Measurements from ENCODE around the gene TBC1D22B. TPM values are rescaled to one million over a fixed set of nuclear protein-coding genes. Genes with fewer than 3 reads are reported as not detected.

TBC1D22B gene
- total and polyA plus RNA-seq, 2 donors (not counting 3 experiments of a cell fraction or from before 2014, with no cell fraction given): 13.1 to 13.6 TPM

DNA sequence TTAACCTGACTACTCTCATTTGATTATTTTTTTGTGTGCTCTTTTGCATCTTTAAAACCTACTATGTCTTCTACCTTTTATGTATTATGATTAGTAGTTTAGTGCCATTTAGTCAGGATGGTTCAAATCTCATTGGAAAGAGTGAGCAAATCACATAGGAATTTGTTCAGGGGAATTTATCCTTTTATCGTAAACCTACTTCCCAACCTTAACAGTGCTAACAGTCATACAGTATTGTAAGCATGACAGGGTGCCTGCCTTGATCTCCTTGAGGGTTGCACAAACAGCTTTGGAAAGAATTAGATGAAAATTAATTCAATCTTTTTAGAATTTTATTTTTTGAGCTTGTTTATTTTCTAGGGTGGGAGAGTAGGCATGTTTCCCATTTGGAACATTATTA lies 114.5 kb downstream of the TBC1D22B start:
- intact Hi-C loops (cut with micrococcal nuclease): loop anchor here (2.0 kb wide), 1 partner anchor 27 kb away; no protein-coding TSS in a partner anchor
- TF ChIP-seq, protein P1, sequence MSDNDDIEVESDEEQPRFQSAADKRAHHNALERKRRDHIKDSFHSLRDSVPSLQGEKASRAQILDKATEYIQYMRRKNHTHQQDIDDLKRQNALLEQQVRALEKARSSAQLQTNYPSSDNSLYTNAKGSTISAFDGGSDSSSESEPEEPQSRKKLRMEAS (IDR thresholded peaks at IDR 0.05; ENCODE audit: insufficient read depth, insufficient read length): no peak
- TF ChIP-seq JUN (IDR thresholded peaks at IDR 0.05; ENCODE audit: borderline replicate concordance, insufficient read depth, insufficient read length, low read depth): no peak
- TF ChIP-seq MYC (IDR thresholded peaks at IDR 0.05; ENCODE audit: low read depth, low read length): no peak
- no peak for TF ChIP-seq CTCF (IDR thresholded peaks at IDR 0.05; ENCODE audit: extremely low read depth in 1 of 2, insufficient read depth in 1 of 2, low read depth in 1 of 2, low read length in 2 of 2)
- TF ChIP-seq GATA2 (IDR thresholded peaks at IDR 0.05; ENCODE audit: insufficient read depth, insufficient read length, low read depth, low read length): no peak
- no peak for TF ChIP-seq POLR2AphosphoS5 (IDR thresholded peaks at IDR 0.05; ENCODE audit: insufficient read depth, low read depth, low read length)
- no peak for TF ChIP-seq EZH2 (IDR thresholded peaks at IDR 0.05; ENCODE audit: borderline replicate concordance, low read depth, low read length, severe bottlenecking)
- no peak for TF ChIP-seq FOS (IDR thresholded peaks at IDR 0.05; ENCODE audit: borderline replicate concordance, insufficient read depth, low read length)
- no peak for TF ChIP-seq POLR2A (IDR thresholded peaks at IDR 0.05; ENCODE audit: low read depth, low read length)
- peaks cover 4% of the 10 kb centered on the region for H3K79me2 ChIP-seq (ENCODE audit: control insufficient read depth, insufficient read depth, low read length)
- no peaks in the 10 kb centered on the region for H3K9me1 ChIP-seq (replicated peaks; ENCODE audit: control insufficient read depth, extremely low read depth, insufficient read depth, low read length)
- no peaks in the 10 kb centered on the region for H3K9me3 ChIP-seq (replicated peaks; ENCODE audit: control insufficient read depth, insufficient read depth, low read length)
- H3K4me1 ChIP-seq (ENCODE audit: control insufficient read depth, extremely low read depth, insufficient read depth, low read length): peaks cover 12% of the 10 kb centered on the region
- dilution Hi-C loops (cut with MboI; ENCODE audit: extremely low pct_ligation_motif_present, low sequenced_read_pairs): no loop called here
- no peak for DNase-seq (ENCODE audit: low read depth, low spot score)
- H3K9ac ChIP-seq (replicated peaks; ENCODE audit: extremely low read depth, insufficient read depth, low read length): no peak overlapping the region
- no peak overlapping the region for H3K4me3 ChIP-seq (replicated peaks in 1 of 3; ENCODE audit: insufficient read depth in 1 of 3, low read depth in 1 of 3, low read length in 3 of 3)
- ChIA-PET POLR2A (no interaction called here), CTCF (interaction anchor here (0.7 to 2.5 kb wide), 3 partner anchors 10 to 541 kb away, joined by 3 to 10 read pairs (median 5); no protein-coding TSS in a partner anchor)
- H3K27me3 ChIP-seq (ENCODE audit: control insufficient read depth in 2 of 2, insufficient read depth in 2 of 2, low read length in 2 of 2): no peaks in the 10 kb centered on the region
- H3K27ac ChIP-seq (ENCODE audit: insufficient read depth, low read depth, low read length): no peak overlapping the region
- no TSS peak for BruUV-seq (replicated peaks)
- no peaks in the 10 kb centered on the region for H4K20me1 ChIP-seq (replicated peaks; ENCODE audit: control insufficient read depth, extremely low read depth, insufficient read depth, low read length)
- no peak overlapping the region for H2AFZ ChIP-seq (ENCODE audit: low read depth, low read length)
- no peak overlapping the region for H3K4me2 ChIP-seq (ENCODE audit: insufficient read depth, low read length)
- peaks cover 3 to 12% of the 10 kb centered on the region in 2 experiments for H3K36me3 ChIP-seq (ENCODE audit: control insufficient read depth in 2 of 2, extremely low read depth in 1 of 2, insufficient read depth in 2 of 2, low read length in 2 of 2)
- FAIRE-seq: no peak

Measured in endothelial cell of umbilical vein (primary cell).